ENCODE data around the gene TEN1. TPM values are rescaled to one million over a fixed set of nuclear protein-coding genes. Genes with fewer than 3 reads are reported as not detected.

The TEN1 gene
- total and polyA plus RNA-seq, 4 donors, result 12.0 to 30.0 (median 16.5) TPM

DNA sequence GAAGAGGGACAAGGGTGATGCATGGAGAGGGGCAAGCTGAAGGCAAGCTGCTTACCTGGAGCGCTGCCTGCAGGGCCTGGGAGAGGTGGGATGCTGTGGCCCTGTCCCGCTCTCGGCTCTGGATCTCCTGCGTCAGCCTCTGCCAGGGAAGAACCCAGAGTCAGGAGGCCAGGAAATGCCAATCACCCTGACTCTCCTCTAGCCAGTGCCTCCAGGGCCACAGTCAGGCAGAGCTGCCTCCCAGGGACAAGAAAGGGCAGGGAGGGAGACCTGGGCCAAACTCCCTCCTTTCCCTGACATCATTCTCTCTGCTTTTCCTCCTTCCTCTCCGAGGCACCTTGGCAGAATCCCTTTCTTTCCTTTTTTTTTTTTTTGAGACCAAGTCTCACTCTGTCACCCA lies 32.9 kb downstream of the TEN1 start (continued):
- no peak for TF ChIP-seq ATF3 (IDR thresholded peaks at IDR 0.05)
- no peak for TF ChIP-seq FOXA2 (IDR thresholded peaks at IDR 0.05)
- no peak for TF ChIP-seq HNF4G (IDR thresholded peaks at IDR 0.05)
- no peak for TF ChIP-seq SP1 (IDR thresholded peaks at IDR 0.05)
- TF ChIP-seq JUND (IDR thresholded peaks at IDR 0.05), result no peak
- no peak for TF ChIP-seq RXRA (IDR thresholded peaks at IDR 0.05)
- TF ChIP-seq, protein P1, sequence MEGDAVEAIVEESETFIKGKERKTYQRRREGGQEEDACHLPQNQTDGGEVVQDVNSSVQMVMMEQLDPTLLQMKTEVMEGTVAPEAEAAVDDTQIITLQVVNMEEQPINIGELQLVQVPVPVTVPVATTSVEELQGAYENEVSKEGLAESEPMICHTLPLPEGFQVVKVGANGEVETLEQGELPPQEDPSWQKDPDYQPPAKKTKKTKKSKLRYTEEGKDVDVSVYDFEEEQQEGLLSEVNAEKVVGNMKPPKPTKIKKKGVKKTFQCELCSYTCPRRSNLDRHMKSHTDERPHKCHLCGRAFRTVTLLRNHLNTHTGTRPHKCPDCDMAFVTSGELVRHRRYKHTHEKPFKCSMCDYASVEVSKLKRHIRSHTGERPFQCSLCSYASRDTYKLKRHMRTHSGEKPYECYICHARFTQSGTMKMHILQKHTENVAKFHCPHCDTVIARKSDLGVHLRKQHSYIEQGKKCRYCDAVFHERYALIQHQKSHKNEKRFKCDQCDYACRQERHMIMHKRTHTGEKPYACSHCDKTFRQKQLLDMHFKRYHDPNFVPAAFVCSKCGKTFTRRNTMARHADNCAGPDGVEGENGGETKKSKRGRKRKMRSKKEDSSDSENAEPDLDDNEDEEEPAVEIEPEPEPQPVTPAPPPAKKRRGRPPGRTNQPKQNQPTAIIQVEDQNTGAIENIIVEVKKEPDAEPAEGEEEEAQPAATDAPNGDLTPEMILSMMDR (IDR thresholded peaks at IDR 0.05; ENCODE audit: low read depth, low read length, missing input control), result no peak

- Histone ChIP-seq H3K36me3 (ENCODE audit: control insufficient read depth in 4 of 4, insufficient read depth in 3 of 4, low read depth in 1 of 4, low read length in 3 of 4) (no peaks in the 10 kb centered on the region), H3K4me1 (ENCODE audit: control insufficient read depth in 4 of 4, insufficient read depth in 4 of 4, low read length in 3 of 4) (peaks cover 0 to 6% (median 2%) of the 10 kb centered on the region in 4 donors), H3K4me3 (ENCODE audit: low read depth in 1 of 3, low read length in 3 of 3) (no peak overlapping the region), H3K27me3 (ENCODE audit: control insufficient read depth in 4 of 4, insufficient read depth in 4 of 4, low read length in 3 of 4) (no peaks in the 10 kb centered on the region), H3K9ac (ENCODE audit: low read depth in 1 of 2, low read length in 2 of 2) (no peak overlapping the region), H3K27ac (ENCODE audit: low read depth in 1 of 2, low read length in 2 of 2) (no peak overlapping the region), H3K9me3 (ENCODE audit: control insufficient read depth in 4 of 4, low read length in 3 of 4) (no peaks in the 10 kb centered on the region)
- TF ChIP-seq RXRA (IDR thresholded peaks at IDR 0.05), result no peak
- no peak for TF ChIP-seq JUND (IDR thresholded peaks at IDR 0.05)
- TF ChIP-seq, protein P1 (IDR thresholded peaks at IDR 0.05; ENCODE audit: low read depth, low read length, missing input control), result no peak
- no peak for TF ChIP-seq TAF1 (conservative IDR thresholded peaks at IDR 0.05)
- no peak for TF ChIP-seq RAD21 (IDR thresholded peaks at IDR 0.05)
- no peak for TF ChIP-seq ATF3 (IDR thresholded peaks at IDR 0.05)
- TF ChIP-seq ZBTB33 (IDR thresholded peaks at IDR 0.05), result no peak
- TF ChIP-seq HNF4A (conservative IDR thresholded peaks at IDR 0.05), result no peak
- TF ChIP-seq EGR1 (IDR thresholded peaks at IDR 0.05; ENCODE audit: low read depth in 2 of 2), result no peak
- no peak for TF ChIP-seq SP1 (IDR thresholded peaks at IDR 0.05)
- no peak for TF ChIP-seq REST (IDR thresholded peaks at IDR 0.05)
- no peak for TF ChIP-seq FOXA2 (IDR thresholded peaks at IDR 0.05)
- no peak for TF ChIP-seq NR2F2 (IDR thresholded peaks at IDR 0.05)
- TF ChIP-seq GABPA (IDR thresholded peaks at IDR 0.05 in 1 of 2, conservative IDR thresholded peaks at IDR 0.05 in 1 of 2), result no peak
- TF ChIP-seq YY1 (IDR thresholded peaks at IDR 0.05), result no peak
- no peak for DNase-seq (ENCODE audit: low spot score)
- 76% methylated on average over 15 of the region's 15 CpGs for WGBS
These were observed 34.4 kb downstream of the TEN1 start for GRCh38 chr17:76013377-76013932.

Data from liver (tissue), 9 donors.